ENCODE results near the gene HBA1.

GRCh38 chr16:160691-161190, 15.7 kb upstream of the HBA1 start:
- TF ChIP-seq CTCF (IDR thresholded peaks at IDR 0.05; ENCODE audit: poor library complexity, severe bottlenecking) (no peak), REST (IDR thresholded peaks at IDR 0.05; ENCODE audit: borderline replicate concordance) (no peak), TAF1 (IDR thresholded peaks at IDR 0.05; ENCODE audit: low read depth) (no peak), EZH2 (IDR thresholded peaks at IDR 0.05; ENCODE audit: borderline replicate concordance, insufficient read depth, low read length, poor library complexity, severe bottlenecking) (no peak), POLR2AphosphoS5 (IDR thresholded peaks at IDR 0.05) (no peak), EP300 (conservative IDR thresholded peaks at IDR 0.05; ENCODE audit: poor library complexity, severe bottlenecking) (no peak), MXI1 (conservative IDR thresholded peaks at IDR 0.05; ENCODE audit: poor library complexity, severe bottlenecking) (no peak), SMC3 (conservative IDR thresholded peaks at IDR 0.05; ENCODE audit: poor library complexity) (no peak)

Measured in neural cell (in vitro differentiated cells).